Measurements from ENCODE around the gene TANGO2.

Gene TANGO2

DNA sequence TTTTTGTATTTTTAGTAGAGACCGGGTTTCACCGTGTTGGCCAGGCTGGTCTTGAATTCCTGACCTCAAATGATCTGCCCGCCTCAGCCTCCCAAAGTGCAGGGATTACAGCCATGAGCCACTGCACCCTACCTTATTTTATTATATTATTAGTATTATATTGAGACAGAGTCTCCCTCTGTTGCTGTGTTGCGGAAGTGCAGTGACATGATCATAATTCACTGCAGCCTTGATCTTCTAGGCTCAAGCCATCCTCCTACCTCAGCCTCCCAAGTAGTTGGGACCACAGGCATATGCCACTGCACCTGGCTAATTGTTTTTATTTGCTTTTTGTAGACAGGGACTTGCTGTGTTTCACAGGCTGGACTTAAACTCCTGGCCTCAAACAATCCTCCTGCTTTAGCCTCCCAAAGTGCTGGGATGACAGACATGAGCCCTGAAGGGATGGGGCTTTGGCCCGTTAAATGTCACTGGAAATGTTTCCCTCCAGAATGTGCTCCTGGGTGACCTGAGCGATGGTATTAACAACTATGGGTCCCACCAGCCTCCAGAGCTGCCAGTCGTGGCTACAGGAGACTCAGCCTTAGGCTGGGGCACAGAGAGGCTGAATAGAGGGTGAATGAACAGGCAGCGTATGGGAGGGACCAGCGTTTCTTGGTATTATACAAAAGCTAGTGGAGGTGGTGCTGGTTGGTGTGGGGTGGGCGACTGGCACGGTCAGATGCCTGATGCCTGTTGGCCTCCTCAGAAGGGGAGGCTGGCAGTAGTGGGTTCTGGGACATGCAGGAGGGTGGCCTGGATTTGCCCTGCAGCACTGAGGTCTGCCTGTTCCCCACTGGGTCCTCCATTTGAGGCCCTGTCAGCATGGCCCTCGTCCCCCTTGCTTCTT is 7.3 kb downstream of the TANGO2 start:
- DNase-seq: no peak

DNA sequence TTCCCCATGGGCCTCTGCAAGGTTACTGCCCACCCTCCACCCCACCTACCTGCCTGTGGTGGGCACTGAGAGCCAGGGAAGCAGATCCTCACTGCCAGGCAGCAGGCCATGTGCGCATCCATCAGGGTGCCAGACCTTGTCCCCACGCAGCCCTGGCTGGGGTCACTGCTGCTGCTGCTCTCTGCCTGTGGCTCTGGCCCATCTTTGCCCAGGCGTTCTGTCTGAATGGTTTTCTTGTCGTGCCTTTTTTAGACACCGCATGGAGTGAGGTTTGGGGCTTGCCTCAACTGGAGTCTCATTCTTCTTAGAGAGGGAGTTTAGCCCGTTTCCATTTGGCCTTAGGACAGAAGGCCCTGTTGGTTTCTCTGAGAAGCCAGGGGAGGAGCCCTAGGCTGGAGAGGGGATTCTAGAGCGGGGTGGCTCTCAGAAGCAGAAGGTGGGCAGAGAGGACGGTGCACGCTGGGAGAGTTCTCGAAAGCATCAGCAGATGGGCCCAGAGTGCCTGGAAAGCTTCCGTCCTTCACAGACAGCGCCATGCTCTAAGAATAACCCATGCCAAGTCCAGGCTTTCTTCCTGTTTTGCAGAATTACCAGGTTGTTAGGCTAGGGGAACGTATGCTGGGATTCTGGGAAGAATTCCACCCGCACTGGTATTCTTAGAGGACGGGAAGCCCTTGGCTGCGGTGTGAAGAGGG is 8.1 kb downstream of the TANGO2 start:
- DNase-seq: no peak

DNA sequence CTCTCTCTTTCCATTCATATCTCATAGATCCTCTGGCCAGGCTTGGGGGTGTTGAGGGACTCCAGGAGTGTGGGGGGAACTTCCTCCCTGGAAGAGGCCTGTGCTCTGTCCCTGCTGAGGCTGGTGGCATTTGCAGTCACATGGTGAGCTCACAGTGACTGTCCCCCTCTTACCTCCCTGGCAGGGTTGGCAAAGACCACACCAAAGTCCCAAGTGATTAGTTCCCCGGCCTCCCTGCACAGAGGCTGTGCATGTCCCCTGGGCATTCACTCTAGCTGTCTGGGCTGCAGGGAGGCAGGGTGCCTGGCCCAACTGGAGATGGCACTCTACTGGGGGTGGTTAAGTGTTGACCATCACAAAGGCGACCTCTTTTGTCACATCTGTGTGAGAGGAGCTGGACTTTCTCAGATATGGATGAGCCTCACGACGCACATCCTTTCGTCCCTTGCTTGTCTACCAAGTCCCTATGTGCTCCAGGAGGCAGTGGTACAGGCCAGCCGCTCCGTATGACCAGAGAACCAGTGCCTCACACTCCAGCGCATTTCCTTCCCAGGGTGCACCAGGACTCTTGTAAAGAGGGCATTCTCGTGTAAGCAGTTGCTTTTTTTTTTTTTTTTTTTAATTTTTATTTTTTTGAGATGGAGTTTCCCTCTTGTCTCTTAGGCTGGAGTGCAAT is 8.8 kb downstream of the TANGO2 start:
- no peak for DNase-seq

DNA sequence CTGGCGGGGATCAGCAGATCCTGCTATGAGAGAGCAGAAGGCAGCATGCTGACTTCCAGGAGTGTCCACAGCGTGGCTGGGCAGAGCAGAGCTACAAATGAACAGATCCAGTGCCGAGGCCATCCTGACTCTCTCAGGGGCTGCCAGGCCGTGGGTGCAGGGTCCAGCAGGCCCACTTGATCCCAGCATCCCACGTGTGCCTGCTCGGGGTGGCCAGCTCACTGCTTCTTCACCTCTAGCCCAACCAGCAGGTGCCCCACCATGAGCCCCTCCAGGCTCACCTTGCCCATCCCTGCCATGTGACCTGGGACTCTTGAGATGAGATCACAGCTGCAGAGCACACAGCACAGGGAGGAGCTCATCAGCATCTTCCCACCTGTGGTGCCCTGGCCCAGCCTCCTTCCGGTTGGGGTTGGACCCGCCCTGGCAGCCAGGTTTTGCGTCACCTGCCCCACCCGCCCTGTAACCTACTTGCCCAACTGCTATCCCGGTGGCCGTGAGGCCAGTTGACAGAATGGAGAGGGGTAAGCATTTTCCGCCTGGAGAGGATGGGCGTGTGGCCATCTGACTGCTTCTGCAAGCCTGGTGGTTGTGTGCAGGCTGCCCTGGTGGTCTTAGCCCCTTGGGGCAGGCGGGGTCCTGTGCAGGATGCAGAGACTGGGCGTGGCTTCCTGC is 11.0 kb downstream of the TANGO2 start:
- no peak for DNase-seq

DNA sequence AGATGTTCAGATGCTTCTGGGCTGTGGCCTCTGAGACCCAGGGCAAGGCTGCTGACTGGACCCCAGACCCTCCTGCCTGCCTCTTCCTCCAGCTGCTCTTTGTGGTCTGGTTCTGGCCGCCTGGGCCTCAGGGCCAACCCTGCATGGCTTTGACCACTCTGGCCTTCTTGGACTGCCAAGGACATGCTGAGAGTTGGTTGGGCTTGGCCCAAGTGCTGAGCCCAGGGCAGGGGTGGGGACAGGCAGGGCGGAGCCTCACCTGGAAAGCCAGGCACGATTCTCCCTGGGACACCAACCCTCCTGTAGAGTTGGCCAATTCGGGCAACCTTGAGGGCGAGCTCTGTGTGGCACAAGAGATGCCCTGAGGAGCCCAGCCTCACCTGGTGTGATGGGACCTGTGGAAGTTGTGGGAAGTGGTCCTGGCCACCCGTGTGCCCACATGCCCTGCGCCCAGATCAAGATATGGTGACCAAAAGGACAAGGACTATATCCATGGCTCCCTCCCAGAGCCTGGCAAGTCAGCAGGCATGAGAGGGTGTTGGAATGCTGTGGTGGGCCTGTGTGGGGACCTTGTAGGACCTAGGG is 11.6 kb downstream of the TANGO2 start:
- no peak for DNase-seq

DNA sequence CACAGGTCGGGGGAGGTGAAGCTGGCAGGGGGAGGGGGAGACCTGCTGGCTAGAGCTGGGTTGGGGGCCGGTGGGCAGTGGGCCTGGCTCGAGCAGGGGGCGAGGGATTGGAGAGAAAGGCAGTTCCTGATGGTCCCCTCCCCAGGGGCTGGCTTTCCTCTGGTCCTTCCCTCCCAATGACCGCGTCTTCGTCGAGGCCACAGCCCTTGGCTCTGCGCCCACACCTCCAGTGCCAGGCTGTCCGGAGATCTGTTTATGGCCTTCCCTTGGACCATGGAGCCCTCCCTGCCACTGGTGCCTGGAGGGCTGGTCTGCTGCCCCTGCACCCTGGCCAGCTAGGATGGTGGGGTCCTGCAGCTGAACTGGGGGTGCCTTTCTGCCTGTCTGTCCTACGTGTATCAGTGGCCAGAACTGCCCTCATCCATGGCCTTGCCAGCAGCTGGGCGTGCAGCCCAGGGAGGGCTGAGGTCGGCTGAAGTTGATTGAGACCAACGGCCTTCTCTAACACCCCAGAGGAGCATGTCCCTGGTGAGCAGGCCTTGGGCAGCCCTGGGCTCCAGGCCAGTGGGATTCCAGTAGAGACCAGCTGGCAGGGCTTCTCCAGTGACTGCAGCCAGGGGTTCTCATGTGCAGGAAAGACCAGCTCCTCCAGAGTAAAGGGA is 12.3 kb downstream of the TANGO2 start:
- DNase-seq: no peak

DNA sequence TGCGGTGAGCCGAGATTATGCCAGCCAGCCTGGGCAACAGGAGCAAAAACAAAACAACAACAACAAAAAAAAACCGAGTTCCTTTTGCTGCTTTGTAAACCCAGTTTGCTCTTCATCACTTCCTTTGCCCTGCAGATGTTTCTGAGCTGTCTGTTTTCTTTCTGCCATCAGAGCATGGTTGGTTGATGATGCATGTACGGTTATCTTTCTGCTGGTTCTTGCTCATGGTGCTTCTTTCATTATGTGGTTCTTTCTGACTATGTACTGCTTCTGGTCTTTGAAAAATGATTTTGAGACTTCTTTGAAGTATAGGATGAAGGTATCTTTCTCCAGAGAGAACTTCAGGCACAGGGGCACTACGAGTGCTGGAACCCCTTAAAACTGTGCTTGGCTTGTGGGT is 13.2 kb downstream of the TANGO2 start:
- DNase-seq: no peak

DNA sequence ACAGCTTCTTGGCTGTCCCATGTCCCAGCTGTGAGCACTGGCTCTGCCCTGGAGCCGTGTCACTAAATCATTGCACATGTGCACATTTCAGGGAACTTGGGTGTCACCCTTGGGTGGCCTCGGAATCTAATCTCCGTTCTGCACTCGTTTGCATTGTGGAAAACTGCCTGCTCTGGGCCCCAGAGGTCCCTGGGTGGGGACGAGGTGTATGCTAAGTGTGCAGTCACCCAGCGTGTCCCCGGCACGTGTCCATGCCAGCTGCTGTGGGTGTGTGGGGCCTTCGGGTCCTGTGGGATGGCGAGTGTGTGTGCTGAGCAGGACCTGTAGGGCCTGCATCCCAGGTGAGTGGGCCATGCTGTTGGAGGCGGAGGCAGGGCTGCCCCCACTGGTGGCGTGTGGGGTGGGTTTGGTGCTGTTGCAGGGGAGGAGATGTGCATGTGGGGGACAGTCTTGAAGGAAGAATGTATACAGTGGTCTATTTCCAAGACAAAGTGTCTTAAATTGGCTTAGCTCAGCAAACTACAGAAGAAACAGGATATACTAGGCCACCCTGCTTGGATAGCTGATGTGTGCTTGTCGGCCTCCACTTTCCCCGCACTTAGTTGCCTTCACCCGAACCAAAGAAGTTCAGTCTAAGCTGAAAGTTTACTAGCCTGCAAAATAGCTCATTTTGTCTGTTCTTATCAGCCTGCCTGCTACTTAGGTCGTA is 14.6 kb downstream of the TANGO2 start:
- no peak for DNase-seq

DNA sequence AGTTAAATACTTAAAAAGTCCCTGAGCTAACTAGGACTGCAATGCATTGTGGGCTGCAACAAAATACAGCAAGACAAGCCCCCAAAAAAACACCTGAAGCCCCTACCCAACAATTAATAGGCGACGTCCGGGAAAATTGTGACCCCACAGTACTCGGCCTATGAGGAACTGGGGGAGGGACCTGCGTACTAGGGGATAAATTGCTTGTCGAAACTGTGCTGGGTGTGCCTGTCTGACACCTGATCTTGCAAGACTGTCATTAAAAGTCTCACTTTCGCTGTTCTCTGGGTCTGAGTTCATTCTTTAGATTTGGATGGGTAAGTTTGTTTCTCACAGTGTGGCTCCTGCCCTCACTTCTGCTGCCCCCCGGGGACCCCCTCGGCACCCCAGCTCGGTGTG is 15.2 kb downstream of the TANGO2 start:
- DNase-seq: no peak

DNA sequence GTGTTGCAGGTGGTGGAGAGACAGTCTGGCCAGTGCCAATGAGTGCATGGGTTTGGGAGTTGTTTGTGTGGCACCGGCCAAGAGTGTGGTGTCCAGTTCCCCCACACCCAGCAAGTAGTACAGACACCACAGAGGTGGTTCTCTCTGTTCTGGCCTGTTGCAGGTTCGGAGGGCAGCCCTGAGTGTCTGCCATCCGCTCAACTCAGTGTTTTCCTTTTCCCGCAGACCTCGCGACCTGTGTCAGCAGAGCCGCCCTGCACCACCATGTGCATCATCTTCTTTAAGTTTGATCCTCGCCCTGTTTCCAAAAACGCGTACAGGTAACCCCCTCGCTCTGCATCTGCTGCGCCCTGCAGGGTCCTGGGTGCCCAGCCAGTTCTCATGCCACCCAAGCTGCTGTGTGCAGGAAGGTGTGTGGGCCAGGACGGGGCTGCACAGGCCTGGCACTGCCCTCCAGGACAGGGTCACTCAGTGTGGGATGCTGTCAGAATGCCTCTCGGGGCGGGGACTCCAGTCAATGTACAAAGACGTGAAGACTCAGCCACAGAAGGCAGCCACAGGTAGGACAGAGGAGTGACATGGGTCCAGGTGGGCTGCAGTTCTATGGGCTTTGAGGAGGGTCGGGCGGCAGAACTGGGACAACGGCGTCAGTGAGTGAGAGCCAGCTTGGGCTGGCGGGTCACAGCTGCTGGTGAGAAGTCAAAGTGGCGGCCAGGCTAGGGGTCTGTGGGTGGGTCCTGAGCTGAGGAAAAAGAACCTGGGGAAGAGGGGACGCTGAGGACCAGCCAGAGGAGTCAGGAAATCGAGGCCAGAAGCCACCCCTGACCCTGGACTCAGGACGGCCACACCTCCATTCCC is 15.9 kb downstream of the TANGO2 start:
- DNase-seq: no peak

DNA sequence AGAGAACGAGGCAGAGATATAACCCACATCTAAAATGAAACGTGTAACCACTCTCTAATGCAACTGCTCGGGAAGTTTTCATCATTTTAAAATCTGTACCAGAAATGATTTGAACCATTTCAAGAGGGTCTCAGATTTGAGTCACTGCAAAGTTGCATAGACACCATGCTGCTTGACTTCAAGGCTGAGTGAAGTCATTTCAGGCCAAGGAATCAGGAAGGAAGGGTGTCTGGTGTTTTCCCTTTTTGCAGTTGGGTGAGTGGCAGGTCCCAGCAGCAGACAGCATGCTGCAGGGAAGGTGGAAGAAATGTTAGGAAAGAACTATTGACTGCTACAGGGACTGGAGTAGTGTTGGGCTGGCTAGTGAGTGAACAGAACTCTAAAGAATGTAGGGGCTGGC is 16.5 kb downstream of the TANGO2 start:
- DNase-seq: no peak

DNA sequence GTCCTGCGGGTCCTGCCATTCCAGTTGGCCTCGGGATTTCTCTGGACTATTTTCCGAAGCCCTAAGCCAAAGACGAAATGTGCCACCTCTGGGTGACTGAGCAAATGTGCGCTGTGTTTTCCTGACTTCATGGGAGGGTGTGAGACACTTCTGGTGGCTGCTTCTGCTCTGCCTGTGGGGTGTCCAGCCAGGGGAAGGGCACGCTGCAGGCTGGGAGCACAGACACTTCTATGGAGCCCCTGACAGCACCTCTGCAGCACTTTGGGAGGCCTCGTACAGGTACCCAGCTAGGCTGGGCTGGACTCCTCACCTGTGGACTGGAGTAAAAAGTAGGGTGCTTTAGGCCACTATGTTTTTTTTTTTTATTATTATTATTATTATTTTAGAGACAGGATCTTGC is 17.7 kb downstream of the TANGO2 start:
- no peak for DNase-seq

DNA sequence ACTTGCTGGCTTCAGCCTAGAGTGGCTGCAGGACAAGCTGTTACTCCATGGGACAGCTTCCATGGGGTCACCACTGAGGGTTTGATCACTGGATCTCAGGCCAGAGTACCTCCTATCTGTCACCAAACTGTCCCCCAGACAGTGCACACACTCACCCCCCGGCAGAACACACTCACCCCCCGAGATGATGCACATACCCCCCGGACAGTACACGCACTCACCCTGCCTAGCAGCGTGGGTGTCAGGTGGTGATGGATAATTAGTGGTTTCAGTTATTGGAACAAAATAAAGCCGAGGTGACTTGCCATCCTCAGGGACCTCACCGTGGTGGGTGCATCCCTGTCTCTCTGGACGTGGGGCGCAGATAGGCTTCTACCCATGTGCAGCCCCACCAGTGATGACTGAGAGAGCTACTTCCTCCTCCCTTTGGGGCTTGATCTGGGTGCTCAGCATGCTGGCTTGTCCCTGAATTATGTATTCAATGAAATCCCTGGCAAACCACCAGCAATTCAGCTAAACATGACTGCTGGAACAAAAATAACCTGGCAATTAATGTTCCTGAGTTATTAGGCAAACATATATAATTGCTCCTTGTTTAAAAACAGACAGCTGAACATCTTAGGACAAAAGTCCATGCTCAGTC is 18.9 kb downstream of the TANGO2 start:
- peak; percentile 12 to 69 for DNase-seq

DNA sequence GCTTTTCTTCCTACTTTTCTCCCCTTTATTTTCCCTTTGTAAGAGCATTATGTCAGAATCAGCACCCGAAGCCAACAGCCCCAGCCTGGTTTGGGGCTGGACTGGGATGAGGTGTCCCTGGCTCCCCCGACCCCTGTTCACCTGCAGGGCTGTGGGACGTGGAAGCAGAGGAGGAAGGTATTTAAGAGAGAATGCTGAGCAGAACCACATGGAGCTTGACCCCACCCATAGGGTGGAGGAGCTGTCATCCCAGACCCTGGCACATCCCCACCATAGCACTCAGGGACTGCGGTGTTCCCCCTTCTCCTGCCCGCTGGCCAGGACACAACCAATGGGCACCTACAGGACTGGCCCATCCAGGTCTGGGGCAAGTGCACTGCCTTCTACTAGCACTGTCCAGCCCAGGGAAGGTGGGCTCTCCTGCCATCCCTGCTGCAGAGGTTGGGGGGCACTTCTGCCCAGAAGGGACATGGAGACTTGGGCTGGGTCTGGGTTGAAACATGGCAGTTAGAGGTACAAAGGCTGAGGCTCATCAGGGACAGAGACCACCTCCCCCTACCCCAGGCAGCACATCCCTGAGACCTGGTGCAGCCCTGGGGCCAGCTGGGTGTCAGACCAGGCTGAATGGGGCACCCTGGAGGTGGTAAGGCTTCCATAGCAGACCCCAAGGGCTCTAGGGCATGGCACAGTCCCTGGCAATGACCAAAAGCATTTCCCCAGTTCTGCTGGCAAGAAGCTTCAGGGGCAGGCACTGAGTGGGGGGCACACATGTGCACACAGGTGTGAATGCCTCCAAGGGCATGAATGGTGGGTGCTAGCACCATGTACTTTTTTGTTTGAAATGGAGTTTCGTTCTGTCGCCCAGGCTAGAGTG is 19.7 kb downstream of the TANGO2 start:
- no peak for DNase-seq

DNA sequence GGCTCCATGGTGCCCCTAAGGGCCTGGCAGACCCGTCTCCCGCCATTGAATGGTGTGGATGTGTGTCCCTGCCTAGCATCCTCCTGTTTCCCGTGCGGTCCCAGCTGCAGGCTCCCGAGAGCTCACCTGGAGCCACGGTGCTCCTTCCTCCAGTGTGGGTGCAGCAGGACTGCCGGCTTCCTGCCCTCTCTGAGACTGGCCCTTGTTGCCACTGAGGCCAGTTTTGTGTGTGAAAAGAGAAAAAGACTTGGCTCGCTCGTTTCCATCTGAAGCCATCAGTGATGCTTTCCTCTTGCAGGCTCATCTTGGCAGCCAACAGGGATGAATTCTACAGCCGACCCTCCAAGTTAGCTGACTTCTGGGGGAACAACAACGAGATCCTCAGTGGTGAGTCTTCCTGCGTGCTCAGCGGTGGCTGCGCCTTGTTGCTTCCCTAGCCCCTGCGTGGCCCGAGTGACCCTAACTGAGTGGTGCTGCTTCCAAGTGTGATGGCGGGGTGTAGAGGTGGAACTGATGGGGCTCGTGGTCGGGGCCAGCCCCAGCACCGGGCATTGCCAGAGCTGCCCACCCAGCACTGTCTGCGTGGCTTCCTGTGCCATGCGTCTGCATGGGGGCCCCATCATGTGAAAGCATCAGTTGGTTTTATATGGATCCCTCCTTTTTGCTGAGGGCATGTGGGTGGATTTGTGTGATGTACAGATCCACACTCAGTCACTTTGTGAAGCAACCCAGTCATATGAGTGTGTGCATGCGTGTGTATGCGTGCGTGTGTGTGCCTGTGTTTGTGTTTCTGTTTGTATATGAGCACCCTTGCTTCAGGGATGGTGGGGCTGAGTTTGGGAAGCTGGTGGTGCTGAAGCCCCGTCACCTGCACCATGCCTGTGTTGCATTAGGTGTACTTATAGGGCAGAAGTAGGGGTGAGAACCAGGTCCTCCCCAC is 22.4 kb downstream of the TANGO2 start:
- DNase-seq: no peak

DNA sequence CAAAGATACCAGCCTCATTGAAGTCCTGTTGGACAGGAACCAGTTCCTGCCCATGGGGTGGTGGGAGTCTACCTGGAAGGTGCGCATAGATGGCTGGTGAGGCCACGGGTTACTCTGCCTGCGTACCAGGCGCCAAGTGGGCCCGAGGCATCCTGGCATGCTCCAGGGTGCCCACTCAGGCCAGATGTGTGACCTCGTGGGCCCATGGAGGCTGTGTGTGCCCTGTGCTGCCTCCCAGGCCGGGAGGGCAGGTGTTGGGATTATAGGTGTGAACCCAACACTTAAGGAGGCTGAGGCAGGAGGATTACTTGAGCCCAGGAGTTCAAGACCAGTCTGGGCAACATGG is 23.1 kb downstream of the TANGO2 start:
- no peak for DNase-seq

DNA sequence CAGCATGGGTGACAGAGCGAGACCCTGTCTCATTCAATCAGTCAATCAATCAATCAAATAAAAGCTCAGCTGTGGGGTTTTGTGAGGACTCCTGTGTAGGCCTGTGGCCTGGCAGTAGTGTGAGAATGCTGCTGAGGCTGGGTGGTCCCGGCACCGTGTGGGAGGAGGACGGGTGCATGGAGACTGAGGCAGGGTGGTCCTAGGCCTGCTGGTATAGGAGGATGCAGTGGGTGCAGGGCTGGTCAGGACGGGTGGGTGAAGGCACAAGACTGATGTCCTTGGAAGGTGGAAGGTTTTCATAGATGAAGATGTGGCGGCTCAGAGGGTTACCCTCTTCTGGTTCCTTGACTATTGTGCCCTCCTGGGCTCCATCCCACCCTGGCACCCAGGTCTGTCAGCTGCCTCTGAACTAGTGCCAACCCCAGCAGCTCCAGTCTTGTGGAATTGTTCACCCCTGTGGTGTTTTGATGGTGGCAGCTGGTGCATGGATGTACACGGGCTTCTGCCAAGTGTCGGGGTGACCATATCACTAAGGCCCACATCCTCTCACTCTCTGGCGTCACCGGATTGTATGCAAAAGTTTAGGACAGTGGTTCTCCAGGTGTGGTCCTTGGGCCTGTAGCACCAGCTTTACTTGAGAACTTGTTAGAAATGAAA is 23.7 kb downstream of the TANGO2 start:
- DNase-seq: no peak

Measured in NCI-H2081 (cell line).